GM18909 (cell line): ENCODE measurements around the gene TEAD1.

ENCODE experiments used
- ATAC-seq: cut with Tn5 transposase; IDR thresholded peaks from one replicate; pipeline ENCODE4 v1.9.1; 2021; ENCODE audit warnings: mild to moderate bottlenecking; ENCODE audit not compliant: unreplicated experiment, poor library complexity

TEAD1 gene

GRCh38 chr11:12917822-12918221, 243.6 kb downstream of the TEAD1 start:
- ATAC-seq: no peak

- ATAC-seq: no peak
Measured at GRCh38 chr11:12918667-12919066, 244.4 kb downstream of the TEAD1 start.

GRCh38 chr11:12922418-12922817, 248.2 kb downstream of the TEAD1 start:
- no peak for ATAC-seq

DNA sequence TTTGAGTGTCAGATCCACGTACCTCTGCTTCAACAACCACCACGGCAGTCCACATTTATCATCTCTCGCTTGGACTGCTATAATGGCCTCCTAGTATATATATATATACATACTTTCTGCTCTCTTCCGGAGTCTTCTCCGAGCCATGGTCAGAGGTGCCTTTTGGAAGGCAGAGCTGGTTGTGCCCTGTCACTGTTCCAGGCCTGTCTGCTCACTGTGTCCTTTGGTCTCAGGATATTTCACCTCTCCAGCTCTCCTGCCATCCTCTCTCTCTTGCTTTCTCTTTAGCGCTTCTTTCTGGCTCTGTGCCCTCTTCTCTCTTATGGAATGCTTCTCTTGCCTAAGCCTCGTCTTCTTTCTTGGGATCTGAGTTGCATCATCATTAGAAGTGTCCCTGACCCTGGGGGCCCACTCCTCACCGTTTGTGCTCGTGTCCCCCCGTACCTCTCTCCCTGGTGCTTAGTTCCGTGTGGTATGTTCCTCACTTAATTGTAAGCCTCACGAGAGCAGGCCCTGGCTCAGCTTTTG, 248.8 kb downstream of the TEAD1 start:
- ATAC-seq: no peak

DNA sequence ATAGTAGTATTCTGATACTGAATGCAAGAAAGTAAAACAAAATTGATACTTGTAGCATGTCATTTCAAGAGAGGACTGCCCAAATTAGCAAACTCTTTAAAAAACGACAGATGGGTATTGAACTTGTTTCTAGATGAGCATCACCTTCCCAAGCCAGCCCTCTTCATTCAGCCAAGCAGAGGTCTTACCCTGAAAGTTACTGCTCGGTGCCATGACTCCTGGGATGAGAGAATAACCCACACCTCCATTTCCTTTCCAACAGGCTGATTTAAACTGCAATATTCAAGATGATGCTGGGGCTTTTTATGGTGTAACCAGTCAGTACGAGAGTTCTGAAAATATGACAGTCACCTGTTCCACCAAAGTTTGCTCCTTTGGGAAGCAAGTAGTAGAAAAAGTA, 250.4 kb downstream of the TEAD1 start:
- no peak for ATAC-seq

GRCh38 chr11:12925520-12925919, 251.3 kb downstream of the TEAD1 start:
- no peak for ATAC-seq

GRCh38 chr11:12927221-12927620, 253.0 kb downstream of the TEAD1 start:
- no peak for ATAC-seq

DNA sequence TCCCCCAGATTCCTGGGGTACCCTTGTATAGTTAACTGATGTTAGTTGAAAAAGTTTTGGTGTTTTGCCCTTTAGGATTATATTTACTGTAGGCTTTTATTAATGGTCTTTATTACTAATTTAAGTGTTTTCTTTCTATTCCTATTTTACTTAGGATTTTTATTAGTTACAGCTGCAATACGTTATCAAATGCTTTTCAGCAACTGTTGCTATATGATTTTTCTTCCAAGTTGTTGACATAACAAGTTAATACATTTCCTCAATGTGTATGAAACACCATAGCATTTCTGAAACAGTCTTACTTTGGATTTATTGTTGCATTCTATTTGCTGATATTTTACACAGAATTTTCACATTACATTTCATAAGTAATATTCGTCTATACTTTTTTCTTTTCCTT, 253.7 kb downstream of the TEAD1 start:
- no peak for ATAC-seq

GRCh38 chr11:12930850-12931249, 256.6 kb downstream of the TEAD1 start:
- no peak for ATAC-seq

- ATAC-seq: no peak
Measured at GRCh38 chr11:12932485-12932884, 258.3 kb downstream of the TEAD1 start.

DNA sequence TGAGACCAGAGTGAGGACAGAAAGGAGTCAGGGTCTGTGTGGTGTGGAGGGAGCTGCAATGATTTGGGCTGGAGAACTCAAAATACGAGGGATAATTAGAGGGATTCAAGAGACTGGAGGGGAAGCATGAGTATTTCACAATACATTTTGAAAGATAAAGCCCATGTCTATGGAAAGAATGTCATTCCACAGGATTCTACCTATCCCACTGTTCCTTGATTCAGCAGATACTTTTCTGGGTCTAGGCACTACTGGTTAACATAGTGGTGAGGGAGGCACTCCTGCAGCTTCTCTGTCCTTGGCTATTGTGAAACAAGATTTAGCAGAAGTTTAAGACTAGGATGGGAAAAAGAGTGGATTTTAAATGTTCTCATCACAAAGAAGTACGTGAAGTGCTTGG, 262.0 kb downstream of the TEAD1 start:
- no peak for ATAC-seq

GRCh38 chr11:12938590-12939247, 264.5 kb downstream of the TEAD1 start:
- no peak for ATAC-seq

GRCh38 chr11:12941671-12942070, 267.4 kb downstream of the TEAD1 start:
- ATAC-seq: no peak

- no peak for ATAC-seq
Measured at GRCh38 chr11:12942157-12942556, 267.9 kb downstream of the TEAD1 start.

- ATAC-seq: no peak
Measured at GRCh38 chr11:12943311-12943710, 269.1 kb downstream of the TEAD1 start.

DNA sequence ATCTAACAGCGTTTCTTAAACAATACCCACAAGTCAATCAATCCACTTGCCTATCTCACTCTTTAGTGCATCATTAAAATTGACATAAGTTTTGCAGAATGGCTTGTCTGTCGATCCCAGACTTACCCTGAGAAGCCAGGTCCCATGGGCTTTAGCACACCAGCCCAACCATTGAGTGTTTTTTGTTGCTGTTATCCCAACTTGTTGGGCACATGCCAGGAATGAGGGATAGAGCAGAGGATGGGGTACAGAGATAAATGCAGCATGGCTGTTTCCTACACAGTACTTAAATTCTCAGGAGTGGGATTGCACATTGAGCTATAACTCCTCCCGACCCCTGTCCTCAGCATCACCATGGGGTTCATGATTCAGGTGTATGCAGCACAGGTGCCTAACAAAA, 270.7 kb downstream of the TEAD1 start:
- no peak for ATAC-seq

DNA sequence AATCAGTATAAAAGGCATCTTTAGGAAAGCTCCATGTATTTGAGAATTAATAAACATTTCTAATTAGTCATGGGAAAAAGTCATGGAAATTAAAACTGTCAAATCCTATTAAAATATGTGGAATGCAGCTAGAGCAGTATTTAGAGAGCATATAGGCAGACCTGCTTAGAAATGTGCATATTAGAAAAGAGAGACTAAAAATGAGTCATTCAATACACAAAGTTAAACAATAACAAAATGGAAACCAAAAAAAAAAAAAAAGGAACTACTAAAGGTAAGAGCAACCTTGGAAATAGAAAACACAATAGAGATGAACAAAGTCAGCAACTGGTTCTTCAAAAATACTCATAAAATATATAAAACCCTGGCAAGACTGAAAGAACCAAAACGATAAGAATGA, 275.2 kb downstream of the TEAD1 start:
- no peak for ATAC-seq

- no peak for ATAC-seq
Measured at GRCh38 chr11:12950670-12951069, 276.4 kb downstream of the TEAD1 start.

DNA sequence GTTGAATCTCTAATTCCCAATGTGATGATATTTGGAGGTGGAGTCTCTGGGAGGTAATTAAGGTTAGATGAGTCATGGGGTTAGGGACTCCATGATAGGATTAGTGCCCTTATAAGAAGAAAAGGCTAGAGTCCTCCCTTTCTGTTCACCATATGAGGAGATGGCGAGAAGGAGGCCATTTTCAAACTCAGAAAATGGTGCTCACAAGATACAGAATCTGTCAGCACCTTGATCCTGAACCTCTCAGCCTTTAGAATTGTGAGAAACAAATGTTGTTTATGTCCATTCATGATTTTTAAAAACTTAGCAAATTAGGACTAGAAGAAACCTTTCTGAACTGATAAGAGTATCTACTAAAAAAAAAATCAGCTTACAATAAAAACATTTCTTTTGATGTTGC, 277.2 kb downstream of the TEAD1 start:
- ATAC-seq: no peak

DNA sequence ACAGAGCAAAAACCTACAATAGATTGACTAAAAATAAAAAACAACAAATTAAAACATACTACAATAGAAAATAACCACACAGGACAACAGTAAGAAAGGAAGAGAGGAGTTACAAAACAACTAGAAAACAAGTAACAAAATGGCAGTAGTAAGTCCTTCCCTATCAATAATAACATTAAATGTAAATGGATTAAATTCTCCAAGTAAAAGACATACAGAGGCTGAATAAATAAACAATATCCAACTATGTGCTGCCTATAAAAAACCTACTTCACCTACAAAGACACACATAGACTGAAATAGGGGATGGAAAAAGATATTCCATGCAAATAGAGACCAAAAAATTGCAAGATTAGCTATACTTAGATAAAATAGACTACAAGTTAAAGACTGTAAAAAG, 277.9 kb downstream of the TEAD1 start:
- ATAC-seq: no peak

- ATAC-seq: no peak
Measured at GRCh38 chr11:12958986-12959385, 284.8 kb downstream of the TEAD1 start.

- ATAC-seq: no peak
Measured at GRCh38 chr11:12961615-12962014, 287.4 kb downstream of the TEAD1 start.

- ATAC-seq: no peak
Measured at GRCh38 chr11:12962306-12962705, 288.1 kb downstream of the TEAD1 start.
